HepG2 (cell line): ENCODE data around the gene ABAT. TPM values are rescaled to one million over a fixed set of nuclear protein-coding genes. Genes with fewer than 3 reads are reported as not detected.

Experiments
- BCL6 ChIP-seq: IDR thresholded peaks from 2 replicates; pipeline ENCODE4 v1.6.1; 2016; ENCODE audit warnings: missing genetic modification reagents, missing compliant biosample characterization
- E2F1 ChIP-seq: sonication (generic); formaldehyde crosslinking; IDR thresholded peaks from 2 replicates; pipeline ENCODE4 v1.5.0; 2020; ENCODE audit warnings: missing genetic modification reagents
- ELF3 ChIP-seq: IDR thresholded peaks from 2 replicates; pipeline ENCODE4 v1.6.1; 2016; ENCODE audit warnings: missing genetic modification reagents, missing compliant biosample characterization
- ETV5 ChIP-seq: IDR thresholded peaks from 2 replicates; pipeline ENCODE4 v1.6.1; 2018; ENCODE audit warnings: missing biosample characterization, missing genetic modification reagents, inconsistent platforms, borderline replicate concordance
- HNF4A ChIP-seq: sonication (generic); formaldehyde crosslinking; IDR thresholded peaks from 2 replicates; pipeline ENCODE4 v1.4.0; 2020; ENCODE audit warnings: missing genetic modification reagents
- IRF2 ChIP-seq: IDR thresholded peaks from 2 replicates; pipeline ENCODE4 v1.6.1; 2018; ENCODE audit warnings: missing genetic modification reagents, missing compliant biosample characterization
- KDM2A ChIP-seq: sonication (generic); formaldehyde crosslinking; IDR thresholded peaks from 2 replicates; pipeline ENCODE4 v1.4.0; 2020; ENCODE audit warnings: low read depth, missing genetic modification reagents, borderline replicate concordance
- KLF15 ChIP-seq: sonication (generic); formaldehyde crosslinking; IDR thresholded peaks from 2 replicates; pipeline ENCODE4 v1.8.1; 2023; ENCODE audit warnings: borderline replicate concordance, mild to moderate bottlenecking, inconsistent platforms, missing genetic modification reagents, mixed read lengths
- MEIS2 ChIP-seq: sonication (generic); formaldehyde crosslinking; IDR thresholded peaks from 2 replicates; pipeline ENCODE4 v1.9.0; 2021; ENCODE audit warnings: mild to moderate bottlenecking, missing genetic modification reagents
- RXRB ChIP-seq: IDR thresholded peaks from 2 replicates; pipeline ENCODE4 v1.6.1; 2016; ENCODE audit warnings: borderline replicate concordance, missing genetic modification reagents, missing compliant biosample characterization
- SNAI1 ChIP-seq: sonication (generic); formaldehyde crosslinking; IDR thresholded peaks from 2 replicates; pipeline ENCODE4 v1.5.0; 2020; ENCODE audit warnings: mild to moderate bottlenecking, missing genetic modification reagents, borderline replicate concordance
- TBX3 ChIP-seq: fragments of 450-650 bp; IDR thresholded peaks from 2 replicates; pipeline ENCODE4 v1.6.1; 2017; ENCODE audit warnings: antibody characterized with exemption, mild to moderate bottlenecking, inconsistent platforms, borderline replicate concordance
- ZBTB33 ChIP-seq: sonication (generic); formaldehyde crosslinking; IDR thresholded peaks from 2 replicates; pipeline ENCODE4 v1.4.0; 2020; ENCODE audit warnings: missing genetic modification reagents
- ZNF205 ChIP-seq: IDR thresholded peaks from 2 replicates; pipeline ENCODE4 v1.6.1; 2018; ENCODE audit warnings: missing biosample characterization, missing genetic modification reagents
- ZNF275 ChIP-seq: sonication (generic); formaldehyde crosslinking; IDR thresholded peaks from 2 replicates; pipeline ENCODE4 v1.8.0; 2022; ENCODE audit warnings: missing genetic modification reagents, mild to moderate bottlenecking, inconsistent platforms, borderline replicate concordance
- ZNF609 ChIP-seq: sonication (generic); formaldehyde crosslinking; IDR thresholded peaks from 2 replicates; pipeline ENCODE4 v1.4.0; 2020; ENCODE audit warnings: mild to moderate bottlenecking, missing genetic modification reagents, borderline replicate concordance
- ZNF639 ChIP-seq: conservative IDR thresholded peaks from 2 replicates; pipeline ENCODE4 v1.6.1; 2018; ENCODE audit warnings: missing genetic modification reagents
- ZNF790 ChIP-seq: sonication (generic); formaldehyde crosslinking; IDR thresholded peaks from 2 replicates; pipeline ENCODE4 v1.8.0; 2022; ENCODE audit warnings: missing genetic modification reagents, mild to moderate bottlenecking, borderline replicate concordance
- polyA plus RNA-seq, 8 experiments: library from polyadenylated mRNA; depleted of rRNA in 3 of 8; stranded (reverse) in 7 of 8; unstranded in 1 of 8; fragments of >200 nt; fragmentation: Illumina TruSeq in 4 of 8; extraction: Trizol in 4 of 8; gene quantifications; 2 replicates each; pipeline versions ENCODE4 v1.2.1 to v1.2.3, GENCODE V29; 2011 to 2016; ENCODE audit warnings: low read depth in 4 of 8, missing spikeins in 1 of 8, mixed read lengths in 1 of 8; ENCODE audit not compliant: insufficient read depth in 1 of 8
- total RNA-seq, 5 experiments: library from RNA; depleted of rRNA; stranded (reverse); fragments of >200 nt; fragmentation: Illumina TruSeq; extraction: Trizol; gene quantifications; 2 replicates each; pipeline ENCODE4 v1.2.3, GENCODE V29; 2016; ENCODE audit warnings: low read depth in 1 of 5

ABAT gene
- total and polyA plus RNA-seq, 2 of the 13 experiments (the other 11 are each of a cell fraction or from before 2014, with no cell fraction given): 47.6 to 97.3 TPM

GRCh38 chr16:8674413-8675022, at the start of gene ABAT (continued):
- 0 out of 2 replicates have a peak, but pooled peaks have one; percentile 63 for TF ChIP-seq ZNF790 (CRISPR knock-in tag)
- TF ChIP-seq ZBTB33: no peak
- peak; percentile 28; the same call in 1 of the 2 replicates for TF ChIP-seq IRF2 (CRISPR knock-in tag)
- peak; percentile 82 for TF ChIP-seq MEIS2
- TF ChIP-seq RXRB (CRISPR knock-in tag): peak; percentile 46; the same call in 1 of the 2 replicates
- 0 out of 2 replicates have a peak, but pooled peaks have one; percentile 33 for TF ChIP-seq ZNF639
- TF ChIP-seq ETV5 (CRISPR knock-in tag): peak; percentile 92
- TF ChIP-seq TBX3: 0 out of 2 replicates have a peak, but pooled peaks have one; percentile 20
- peak; percentile 60; the same call in 1 of the 2 replicates for TF ChIP-seq ELF3
- TF ChIP-seq ZNF275 (CRISPR knock-in tag): peak; percentile 89
- 0 out of 2 replicates have a peak, but pooled peaks have one; percentile 28 for TF ChIP-seq BCL6
- peak; percentile 98 for TF ChIP-seq KLF15 (CRISPR knock-in tag)
- peak; percentile 23; the same call in 1 of the 2 replicates for TF ChIP-seq ZNF205 (CRISPR knock-in tag)
- no peak for TF ChIP-seq E2F1
- peak; percentile 95 for TF ChIP-seq KDM2A (CRISPR knock-in tag)
- TF ChIP-seq HNF4A (CRISPR knock-in tag): peak; percentile 88
- peak; percentile 91; the same call in 1 of the 2 replicates for TF ChIP-seq SNAI1 (CRISPR knock-in tag)
- peak; percentile 69 for TF ChIP-seq ZNF609 (CRISPR knock-in tag)
